HG03108 (cell line): ENCODE measurements around the gene MIDN.

Experiments used
- ATAC-seq: cut with Tn5 transposase; IDR thresholded peaks from one replicate; pipeline ENCODE4 v1.9.1; 2021; ENCODE audit warnings: moderate library complexity; ENCODE audit not compliant: unreplicated experiment

MIDN gene

DNA sequence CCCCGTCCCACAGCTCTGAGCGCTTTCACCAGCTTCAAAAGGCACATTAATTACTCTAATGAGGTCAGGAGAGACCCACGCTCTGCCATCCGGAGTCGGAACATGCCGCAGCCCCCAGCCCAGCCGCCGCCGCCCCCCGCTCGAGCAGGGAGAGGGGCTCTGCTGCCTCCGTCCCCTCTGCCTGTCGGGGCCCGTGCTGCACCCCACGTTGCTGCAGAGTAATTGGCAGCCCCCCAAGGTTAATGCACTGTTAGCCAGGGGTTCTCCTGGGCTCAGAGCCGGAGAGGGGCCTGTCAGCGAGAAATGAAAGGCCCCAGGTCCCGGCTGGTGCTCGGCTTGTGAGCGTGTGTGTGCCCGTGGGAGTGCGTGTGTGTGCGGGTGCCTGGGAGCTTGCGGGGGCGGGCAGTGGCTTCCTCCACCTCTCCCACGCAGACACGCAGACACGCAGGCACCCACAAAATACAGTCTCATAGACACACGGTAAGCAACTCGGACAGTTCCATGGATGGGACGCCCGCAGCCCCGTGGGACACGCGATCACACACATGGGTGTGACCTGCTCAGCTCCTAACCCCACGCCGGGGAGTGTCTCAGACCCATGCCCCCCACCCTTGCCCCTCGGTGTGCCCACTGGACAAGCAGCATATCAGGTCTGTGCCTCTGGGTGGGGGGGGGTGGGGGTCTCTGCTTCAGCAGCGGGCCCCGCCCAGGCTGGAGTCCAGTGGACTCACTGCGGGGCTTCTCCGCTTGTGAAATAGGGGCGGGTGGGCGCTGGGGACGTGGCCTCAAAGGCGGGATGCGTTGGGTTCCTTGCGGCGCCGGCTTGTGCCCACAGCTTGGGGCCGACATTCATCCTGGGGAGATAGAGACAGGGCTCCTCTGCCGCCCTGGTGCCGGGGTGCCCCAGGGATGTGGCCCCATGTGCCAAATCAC is 32.5 kb downstream of the MIDN start:
- no peak for ATAC-seq

DNA sequence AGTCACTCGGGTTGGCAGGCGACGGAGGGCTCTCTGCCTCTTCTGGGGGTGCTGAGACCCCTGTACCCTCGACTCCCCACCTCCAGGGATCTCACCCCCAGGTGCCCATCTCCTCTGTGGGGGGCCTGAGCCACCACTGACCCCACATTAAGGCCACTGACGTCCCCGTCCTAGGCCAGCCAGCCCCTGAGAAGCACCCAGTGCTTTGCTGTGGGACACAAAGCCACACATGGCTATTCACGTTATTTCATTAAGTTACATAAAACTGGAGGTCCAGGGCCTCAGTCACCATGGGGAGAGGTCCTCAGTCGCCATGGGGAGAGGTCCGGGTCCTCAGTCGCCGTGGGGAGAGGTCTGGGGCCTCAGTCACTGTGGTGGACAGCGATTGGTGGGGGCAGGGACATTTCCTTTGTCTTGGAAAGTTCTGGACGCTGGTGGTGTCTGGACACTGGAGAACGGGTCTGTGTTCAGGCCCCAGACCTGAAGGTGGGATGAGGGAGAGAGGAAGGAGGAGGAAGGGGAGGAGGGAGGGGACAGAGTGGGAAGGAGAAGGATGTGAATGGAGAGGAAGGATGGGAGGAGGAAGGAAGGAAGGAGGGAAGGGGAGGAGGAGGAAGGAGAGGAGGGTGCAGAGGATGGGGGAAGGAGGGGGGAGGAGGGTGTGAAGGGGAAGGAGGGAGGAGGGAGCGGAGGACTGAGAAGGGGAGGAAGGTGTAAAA is 33.3 kb downstream of the MIDN start:
- no peak for ATAC-seq

DNA sequence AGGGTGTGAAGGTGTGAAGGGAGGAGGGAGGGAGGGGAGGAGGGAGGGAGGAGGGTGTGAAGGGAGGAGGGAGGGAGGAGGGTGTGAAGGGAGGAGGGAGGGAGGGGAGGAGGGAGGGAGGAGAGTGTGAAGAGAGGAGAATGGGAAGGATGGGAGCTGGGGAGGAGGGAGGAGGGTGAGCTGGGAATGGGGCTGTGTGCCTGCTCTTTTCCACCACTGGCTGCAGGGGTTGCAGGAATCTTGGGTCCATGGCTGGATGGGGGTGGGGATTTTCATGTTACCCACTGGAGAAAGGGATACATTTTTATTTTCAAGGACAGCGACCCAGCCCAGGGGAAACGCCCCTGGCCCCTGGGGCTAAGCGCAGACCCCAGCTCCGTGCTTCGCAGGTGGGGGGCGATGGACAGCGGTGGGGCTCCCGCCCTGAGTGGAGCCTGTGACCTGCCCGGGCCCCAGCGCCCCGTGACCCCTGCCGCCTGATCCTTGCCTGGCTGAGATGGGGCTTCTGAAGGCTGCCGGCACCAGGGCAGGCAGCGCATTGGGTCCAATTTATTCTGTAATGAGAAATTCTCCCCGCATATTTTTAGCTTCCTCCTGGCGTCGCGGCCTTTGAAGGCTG is 34.3 kb downstream of the MIDN start:
- ATAC-seq, result no peak

DNA sequence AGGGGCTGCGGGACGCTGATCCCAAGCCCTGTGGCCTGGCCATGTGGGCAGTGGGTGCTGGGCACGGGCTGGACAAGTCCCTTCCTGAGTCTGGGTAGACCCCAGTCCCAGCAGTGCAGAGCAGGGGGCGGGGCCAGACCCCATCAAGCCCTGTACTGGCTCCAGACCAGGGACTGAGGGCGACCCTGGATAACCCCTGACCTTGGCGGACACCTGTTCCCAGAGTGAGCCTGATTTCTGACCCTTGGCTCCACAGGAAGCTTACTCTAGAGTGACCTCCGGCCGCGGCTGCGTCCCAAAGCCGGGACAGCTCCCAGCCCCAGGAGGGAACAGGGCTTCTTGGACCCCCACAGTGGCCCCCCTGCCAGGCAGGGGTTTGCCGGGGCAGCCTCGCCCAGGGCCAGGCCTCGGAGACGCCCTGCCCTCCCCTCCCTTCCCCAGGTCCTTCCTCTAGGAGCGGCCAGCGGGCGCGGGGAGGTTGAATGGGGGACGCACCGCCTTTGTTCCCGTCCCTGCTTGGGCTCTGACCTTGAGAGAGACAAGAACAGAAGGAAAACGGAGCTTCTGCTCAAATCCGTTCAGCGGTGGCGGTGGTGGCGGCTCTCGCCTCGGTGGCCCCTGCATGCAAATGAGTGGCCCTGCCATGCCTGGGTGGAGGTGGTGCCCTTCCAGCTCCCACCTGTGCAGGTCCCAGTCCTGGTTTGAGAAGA is 35.0 kb downstream of the MIDN start:
- ATAC-seq, result no peak

DNA sequence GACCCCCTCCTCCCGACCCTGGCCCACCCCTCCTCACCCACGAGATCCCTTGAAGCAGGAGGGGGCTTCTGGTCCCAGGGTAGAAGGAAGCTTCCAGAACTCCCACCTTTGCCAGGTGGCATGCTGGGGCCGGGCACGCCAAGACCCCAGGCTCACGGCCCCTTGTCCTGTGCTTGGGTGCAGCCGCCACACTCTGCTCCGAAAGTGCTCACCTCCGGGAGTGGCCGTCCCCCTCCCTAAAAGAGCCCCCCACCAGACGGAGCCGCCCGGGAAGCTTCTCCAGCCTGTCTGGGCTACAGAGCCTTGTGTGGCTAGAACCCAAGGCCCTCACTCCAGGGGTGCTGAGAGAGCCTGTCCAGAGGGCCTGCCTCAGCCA is 35.5 kb downstream of the MIDN start:
- ATAC-seq, result no peak

DNA sequence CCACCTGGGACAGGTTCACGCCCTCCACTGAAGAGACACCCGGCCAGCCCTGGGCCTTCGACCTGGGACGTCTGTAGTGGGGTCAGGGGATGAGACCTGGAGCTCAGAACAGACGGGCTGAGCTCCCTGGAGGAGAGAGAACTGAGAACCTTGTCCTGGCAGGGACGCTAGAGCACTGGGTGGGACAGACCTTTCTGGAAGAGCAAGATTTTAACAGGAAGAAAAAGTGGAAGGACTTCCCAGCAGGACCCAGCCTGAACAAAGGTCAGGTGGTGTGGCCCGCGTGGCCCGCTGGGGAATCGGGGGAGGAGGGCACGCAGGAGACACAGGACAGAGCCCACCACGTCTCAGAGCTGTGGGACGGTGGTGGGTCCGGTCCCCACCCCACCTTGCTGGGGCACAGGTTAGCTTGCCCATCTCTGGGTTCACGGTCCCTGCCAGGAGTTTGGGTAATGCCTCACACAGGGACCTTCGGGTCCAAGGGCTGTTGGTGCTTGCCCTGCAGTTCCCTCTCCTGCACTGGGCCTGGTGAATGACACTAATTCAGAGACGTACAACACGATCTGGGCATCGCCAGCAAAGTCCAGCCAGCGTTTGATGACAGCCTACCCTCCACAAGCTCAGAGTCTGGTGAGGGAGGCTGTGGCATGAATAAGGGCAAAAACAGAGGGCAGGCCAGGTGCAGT is 36.1 kb downstream of the MIDN start:
- ATAC-seq, result no peak

DNA sequence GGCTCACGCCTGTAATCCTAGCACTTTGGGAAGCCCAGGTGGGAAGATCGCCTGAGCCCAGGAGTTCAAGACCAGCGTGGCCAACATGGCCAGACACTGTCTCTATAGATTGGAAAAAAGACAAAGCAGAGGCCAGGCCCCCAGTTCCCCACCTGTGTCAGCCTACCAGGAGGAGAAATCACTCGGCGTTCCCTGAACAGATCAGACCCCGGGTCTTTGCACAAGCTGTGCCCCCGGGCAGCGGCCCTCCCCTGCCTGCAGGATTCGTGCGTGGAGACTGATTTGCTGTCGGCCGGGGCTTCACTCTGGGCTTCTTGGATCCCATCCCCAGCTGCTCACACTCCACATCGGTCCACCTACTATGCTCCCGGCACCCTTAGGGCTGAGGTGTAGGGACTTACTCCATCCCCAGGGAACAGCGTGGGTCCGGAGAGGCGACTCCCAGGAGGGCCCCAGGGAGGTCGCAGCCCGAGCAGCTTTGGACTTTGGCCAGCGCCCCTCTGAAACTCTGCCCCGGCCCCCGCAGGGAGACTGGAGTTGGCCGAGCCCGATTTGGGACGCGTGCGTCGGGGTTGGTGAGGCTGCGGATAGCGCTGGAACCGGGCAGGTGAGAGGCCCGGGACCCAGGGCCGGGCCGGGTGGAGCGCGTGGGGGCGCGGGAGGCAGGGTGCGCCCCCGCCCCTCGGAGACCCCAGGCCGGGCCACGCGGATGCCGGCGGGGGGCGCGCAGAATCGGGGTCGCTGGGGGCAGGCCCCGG is 36.8 kb downstream of the MIDN start:
- ATAC-seq, result no peak

DNA sequence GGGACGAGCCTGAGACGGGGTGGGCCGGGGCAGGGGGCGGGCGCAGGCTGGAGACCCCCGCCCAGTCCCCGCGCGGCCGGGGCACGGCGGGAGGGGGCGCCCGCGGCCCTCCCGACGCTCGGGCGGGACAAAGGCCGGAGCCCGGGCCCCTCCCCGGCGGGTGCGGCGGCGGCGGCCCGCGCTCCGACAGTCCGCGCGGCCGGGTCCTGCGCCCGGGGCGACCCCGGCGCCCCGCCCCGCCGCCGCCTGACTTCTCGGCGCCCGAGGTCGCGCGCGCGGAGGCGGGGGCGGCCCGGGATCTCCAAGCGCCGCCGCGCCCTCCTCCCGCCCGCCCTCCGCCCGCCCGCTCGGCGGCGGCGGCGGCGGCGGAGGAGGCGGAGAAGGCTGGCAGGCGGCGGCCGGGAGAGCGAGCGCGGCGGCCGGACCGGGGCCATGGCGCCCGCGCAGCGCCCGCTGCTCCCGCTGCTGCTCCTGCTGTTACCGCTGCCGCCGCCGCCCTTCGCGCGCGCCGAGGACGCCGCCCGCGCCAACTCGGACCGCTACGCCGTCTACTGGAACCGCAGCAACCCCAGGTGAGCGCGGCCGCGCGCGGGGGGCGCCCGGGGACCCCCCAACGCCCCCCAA is 37.5 kb downstream of the MIDN start, which contains the start of gene EFNA2:
Gene EFNA2, plus strand, starts transcription at position 137 of the 624 bp plus-strand sequence. Its CDS starts 296 bp downstream, at position 433.
- ATAC-seq, result no peak

DNA sequence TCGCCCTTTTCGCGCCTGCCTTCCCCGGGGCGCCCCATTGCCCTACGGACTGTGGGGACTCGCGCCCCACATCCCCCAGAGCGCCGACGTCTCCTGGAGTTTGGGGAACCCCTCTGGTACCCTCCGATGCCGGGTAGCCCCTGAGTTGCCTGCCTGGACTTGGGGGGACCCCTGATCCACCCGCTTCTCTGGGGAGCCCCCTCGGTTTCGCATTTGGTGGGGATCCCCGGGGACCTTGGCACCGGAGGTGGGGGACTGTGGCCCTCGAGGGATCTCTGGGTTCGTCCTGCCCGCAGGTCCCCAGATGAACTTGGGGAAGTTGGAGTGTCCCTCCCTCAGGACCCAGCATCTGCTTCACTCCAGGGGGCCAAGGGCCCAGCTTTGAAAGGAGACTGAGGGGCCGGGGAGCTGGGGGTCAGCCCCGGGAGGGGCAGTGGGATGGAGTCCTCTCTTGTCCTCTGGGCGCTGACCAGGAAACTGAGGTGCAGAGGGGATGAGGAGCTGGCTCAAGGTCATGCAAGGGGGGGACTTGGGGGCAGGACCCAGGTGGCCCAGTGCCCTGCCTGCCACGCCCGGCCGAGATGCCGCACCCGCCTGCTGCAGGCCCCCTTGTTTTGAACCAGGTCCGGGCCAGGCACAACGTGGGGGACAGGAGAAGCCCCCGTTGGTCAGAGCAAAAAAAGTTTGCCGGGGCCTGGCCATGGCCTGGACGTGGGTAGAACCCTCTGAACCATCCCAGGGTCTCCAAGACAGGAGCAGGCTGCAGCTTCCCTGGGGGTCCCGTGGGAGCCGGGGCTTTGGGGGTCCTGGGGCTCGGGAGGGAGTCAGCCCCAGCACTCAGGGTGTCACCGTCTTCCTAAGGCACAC is 38.3 kb downstream of the MIDN start:
- ATAC-seq, result no peak

DNA sequence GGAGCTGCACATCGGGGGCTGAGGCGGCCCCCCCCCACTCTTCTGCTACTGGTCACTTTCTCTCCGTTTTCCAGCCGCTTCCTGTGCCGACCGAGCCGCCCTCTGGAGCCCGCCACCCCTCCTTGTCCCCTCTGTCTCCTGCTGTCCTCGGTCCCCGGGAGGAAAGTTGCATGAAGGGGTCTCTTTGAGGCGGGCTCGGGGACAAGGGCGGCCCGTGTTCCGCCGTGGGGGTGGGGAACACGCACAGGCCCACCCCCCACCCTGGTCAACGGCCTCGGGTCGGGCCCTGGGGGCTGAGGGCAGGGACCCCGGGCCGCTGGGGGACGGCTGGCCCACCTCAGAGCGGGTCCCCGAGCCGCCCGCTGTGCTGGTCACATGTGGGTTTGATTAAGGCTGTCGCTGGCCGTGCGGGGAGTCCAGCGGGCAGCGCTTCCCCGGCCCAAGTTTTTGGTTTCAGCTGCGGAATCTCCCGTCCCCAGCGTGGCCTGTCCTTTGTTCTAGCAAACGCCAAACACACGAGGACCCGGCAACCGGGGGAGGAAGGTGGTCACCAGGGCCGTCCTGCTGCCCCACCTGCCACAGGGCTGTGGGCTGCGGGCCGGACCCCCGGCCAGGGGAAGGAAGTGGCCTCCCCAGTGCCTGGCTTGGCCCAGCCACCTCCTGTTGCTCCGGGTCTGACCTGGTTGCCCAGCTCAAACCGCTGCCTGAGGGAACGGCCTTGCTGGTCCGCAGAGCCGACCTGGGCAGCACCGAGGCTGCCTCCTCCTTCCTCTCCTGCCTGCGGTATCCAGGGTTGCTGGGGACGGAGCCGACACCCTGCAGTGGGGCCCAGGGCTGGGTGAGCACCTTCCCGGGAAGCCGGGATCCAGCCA is 39.2 kb downstream of the MIDN start:
- no peak for ATAC-seq

DNA sequence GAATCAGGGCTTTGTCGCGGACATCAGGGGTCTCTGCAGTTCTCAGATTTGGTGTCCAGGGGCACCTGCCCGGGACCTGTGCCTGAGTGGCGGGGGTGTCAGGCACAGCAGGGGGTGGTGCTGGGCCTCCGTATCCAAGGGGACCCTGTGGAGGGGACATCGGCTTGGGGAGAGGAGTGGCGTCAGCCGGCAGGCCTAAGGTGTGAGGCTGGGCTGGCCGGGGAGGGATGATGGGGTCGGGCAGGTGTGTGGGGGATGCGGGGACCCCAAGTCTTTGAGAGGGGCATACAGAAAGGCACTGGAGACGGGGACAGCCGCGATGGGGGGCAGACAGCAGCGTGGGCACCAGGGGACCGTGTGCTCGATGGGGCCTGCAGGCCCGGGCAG is 39.8 kb downstream of the MIDN start:
- no peak for ATAC-seq

DNA sequence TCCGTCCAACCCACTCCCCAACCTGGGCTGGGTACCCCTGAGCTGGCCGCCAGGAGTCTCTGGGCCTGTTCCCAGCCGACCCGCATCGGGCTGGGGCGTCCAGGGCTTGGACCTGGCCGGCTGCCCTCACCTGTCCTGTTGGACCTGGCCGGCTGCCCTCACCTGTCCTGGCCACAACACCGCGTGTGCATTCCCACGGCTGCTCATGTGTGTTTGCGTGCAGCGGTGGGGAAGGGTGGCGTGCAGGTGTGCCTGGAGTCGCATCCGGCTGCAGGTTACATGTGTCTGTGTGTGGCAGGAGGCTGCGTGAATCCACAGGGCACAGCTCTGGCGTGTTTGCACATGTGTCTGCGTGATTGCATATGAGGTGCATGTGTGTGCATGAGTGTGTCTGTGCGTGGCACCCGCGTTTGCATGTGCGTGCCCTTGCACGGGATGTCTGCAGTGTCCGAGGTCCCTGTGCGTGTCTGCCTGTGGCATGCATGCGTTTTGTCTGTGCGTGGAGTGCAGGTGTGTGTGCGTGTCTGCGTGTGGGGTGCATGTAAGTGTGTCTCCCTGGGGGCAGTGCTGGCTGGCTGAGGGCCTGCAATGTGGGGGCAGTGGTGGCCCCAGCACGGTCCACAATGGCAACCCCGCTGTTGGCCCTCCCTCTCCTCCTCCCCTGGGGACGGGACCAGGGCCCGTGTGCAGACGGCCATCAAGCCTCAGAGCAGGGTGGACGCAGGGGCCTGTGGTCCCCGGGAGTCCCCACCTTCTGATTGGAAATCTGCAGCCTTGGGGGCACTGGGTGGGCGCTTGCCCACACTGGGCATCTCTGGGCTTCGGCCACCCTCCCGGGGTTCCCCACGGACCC is 40.7 kb downstream of the MIDN start:
- no peak for ATAC-seq

DNA sequence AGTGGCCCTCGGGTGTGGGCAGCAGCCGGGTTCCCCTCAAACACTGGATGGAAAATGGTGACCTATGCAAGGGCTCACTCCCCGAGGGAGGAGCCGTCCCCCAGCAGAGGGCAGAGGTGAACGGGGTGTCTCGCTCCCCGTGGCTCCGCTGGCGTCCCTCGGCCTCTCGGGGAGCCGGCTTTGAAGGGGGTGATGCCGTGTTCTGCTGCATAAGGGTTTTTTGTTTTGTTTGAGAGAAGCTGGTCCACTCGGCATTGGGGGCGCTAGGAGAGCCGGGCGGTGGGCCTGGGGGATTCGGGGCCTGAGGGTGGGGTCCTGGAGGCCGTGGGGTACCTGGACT is 41.3 kb downstream of the MIDN start:
- ATAC-seq, result no peak

DNA sequence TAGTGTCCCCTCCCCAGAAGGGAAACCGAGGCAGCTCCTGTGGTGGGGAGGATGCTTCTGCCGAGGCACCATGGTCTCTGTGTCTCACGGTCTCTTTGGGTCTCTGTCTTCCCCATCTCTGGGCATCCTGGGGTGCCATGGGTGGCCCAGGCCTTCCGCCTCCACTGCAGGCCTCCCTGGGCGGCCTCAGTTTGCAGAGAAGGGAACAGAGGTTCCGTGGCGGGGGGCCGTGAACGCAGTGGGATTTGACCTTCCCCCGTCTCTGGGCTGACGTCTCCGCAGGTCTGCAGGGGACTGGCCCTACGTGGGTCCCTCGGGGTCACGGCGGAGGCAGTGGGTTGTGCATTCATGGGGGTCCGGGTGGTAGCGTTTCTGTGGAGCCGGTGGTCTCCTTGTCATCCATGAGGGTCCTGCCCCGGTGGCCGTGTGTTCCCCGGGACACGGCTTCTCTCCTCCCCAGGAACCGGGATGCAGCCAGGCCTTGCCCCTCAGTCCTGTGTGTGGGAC is 41.9 kb downstream of the MIDN start:
- ATAC-seq, result no peak

DNA sequence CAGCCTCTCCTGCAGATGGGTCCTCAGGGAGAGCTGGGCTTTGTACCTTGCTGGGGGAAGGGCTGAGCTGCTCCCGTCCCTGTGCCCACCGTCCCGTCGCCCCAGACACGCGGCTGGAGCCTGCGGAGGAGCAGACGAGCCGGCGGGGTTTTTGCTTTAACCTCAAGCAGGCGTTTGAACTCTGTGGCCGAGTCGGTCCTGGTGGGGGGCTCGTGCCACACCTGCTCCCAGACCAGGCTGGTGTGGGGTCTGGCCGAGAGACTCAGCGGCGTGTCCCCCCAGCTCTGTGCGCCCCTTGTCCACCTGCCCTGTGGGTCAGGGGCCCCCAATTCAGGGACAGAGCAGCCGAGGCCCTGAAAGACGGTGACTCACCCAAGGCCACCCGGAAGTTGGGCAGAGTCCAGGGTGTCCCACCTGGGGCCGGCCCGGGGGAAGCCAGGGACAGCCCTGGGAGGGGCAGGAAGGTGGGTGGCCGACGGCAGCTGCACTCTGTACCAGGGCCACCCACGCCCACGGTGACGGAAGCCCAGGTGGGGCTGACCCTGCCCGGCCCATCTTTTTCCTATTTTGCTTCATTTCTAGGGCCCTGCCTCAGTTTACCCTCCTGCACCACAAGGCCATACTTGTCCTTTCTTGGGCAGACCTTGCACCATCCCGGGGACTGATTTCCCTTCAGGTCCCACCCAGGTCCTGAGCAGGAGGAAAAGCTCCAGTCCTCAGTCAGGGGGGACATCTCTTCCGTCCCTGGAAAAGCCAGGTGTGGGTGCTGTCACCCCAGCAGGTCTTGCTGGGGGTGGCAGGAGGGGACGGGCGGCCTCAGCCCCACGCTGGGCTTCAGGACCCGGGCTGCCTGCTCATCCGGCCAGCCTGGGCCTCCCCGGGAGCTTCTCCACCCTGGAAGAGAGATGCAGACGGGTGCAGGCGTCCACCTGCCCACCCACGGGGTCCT is 42.6 kb downstream of the MIDN start:
- ATAC-seq, result no peak
